ENCODE measurements around the gene ABCG5. TPM values are rescaled to one million over a fixed set of nuclear protein-coding genes. Genes with fewer than 3 reads are reported as not detected.

Gene ABCG5
- total RNA-seq, 1 donor from 2014 or later, result not detected

GRCh38 chr2:43810888-43811287 is 27.8 kb downstream of the ABCG5 start:
- intact Hi-C loops (cut with micrococcal nuclease), result no loop called here

- intact Hi-C loops (cut with micrococcal nuclease), result no loop called here
These were observed 28.2 kb downstream of the ABCG5 start for GRCh38 chr2:43810452-43810851.

- intact Hi-C loops (cut with micrococcal nuclease), result no loop called here
These were observed 32.0 kb downstream of the ABCG5 start for GRCh38 chr2:43806719-43807031.

- intact Hi-C loops (cut with micrococcal nuclease), result no loop called here
These were observed 35.5 kb downstream of the ABCG5 start for GRCh38 chr2:43803113-43803512.

GRCh38 chr2:43802135-43802534 is 36.5 kb downstream of the ABCG5 start:
- intact Hi-C loops (cut with micrococcal nuclease), result no loop called here

GRCh38 chr2:43800894-43801293 is 37.7 kb downstream of the ABCG5 start:
- intact Hi-C loops (cut with micrococcal nuclease), result no loop called here

GRCh38 chr2:43798300-43798699 is 40.3 kb downstream of the ABCG5 start:
- intact Hi-C loops (cut with micrococcal nuclease), result no loop called here

GRCh38 chr2:43796206-43796605 is 42.4 kb downstream of the ABCG5 start:
- intact Hi-C loops (cut with micrococcal nuclease), result no loop called here

- intact Hi-C loops (cut with micrococcal nuclease), result no loop called here
These were observed 43.7 kb downstream of the ABCG5 start for GRCh38 chr2:43794956-43795355.

GRCh38 chr2:43792653-43793052 is 46.0 kb downstream of the ABCG5 start:
- intact Hi-C loops (cut with micrococcal nuclease), result no loop called here

GRCh38 chr2:43791035-43791765 is 47.4 kb downstream of the ABCG5 start:
- intact Hi-C loops (cut with micrococcal nuclease), result no loop called here

GRCh38 chr2:43790147-43790546 is 48.5 kb downstream of the ABCG5 start:
- intact Hi-C loops (cut with micrococcal nuclease), result no loop called here

GRCh38 chr2:43788646-43789045 is 50.0 kb downstream of the ABCG5 start:
- intact Hi-C loops (cut with micrococcal nuclease), result no loop called here

- intact Hi-C loops (cut with micrococcal nuclease), result no loop called here
These were observed 50.7 kb downstream of the ABCG5 start for GRCh38 chr2:43787895-43788294.

- intact Hi-C loops (cut with micrococcal nuclease), result no loop called here
These were observed 60.4 kb downstream of the ABCG5 start for GRCh38 chr2:43778233-43778632.

GRCh38 chr2:43777306-43777926 is 61.2 kb downstream of the ABCG5 start:
- intact Hi-C loops (cut with micrococcal nuclease), result no loop called here

- intact Hi-C loops (cut with micrococcal nuclease), result no loop called here
These were observed 62.3 kb downstream of the ABCG5 start for GRCh38 chr2:43776324-43776723.

- intact Hi-C loops (cut with micrococcal nuclease), result loop anchor here (1.0 to 5.0 kb wide), 3 partner anchors 138 to 223 kb away; partner anchors contain the start of genes LRPPRC, PLEKHH2 and THADA
These were observed 64.0 kb downstream of the ABCG5 start for GRCh38 chr2:43774617-43775016.

- intact Hi-C loops (cut with micrococcal nuclease), result loop anchor here (1.0 to 5.0 kb wide), 3 partner anchors 137 to 223 kb away; partner anchors contain the start of genes LRPPRC, PLEKHH2 and THADA
These were observed 64.6 kb downstream of the ABCG5 start, which contains the start of gene DYNC2LI1 for GRCh38 chr2:43773876-43774613. Gene DYNC2LI1, plus strand, starts transcription at chr2:43774039. Its CDS starts 100 bp downstream, at chr2:43774139.

GRCh38 chr2:43766006-43766405 is 72.6 kb downstream of the ABCG5 start:
- intact Hi-C loops (cut with micrococcal nuclease), result no loop called here

- intact Hi-C loops (cut with micrococcal nuclease), result no loop called here
These were observed 74.4 kb downstream of the ABCG5 start for GRCh38 chr2:43764086-43764705.

- intact Hi-C loops (cut with micrococcal nuclease), result no loop called here
These were observed 75.5 kb downstream of the ABCG5 start for GRCh38 chr2:43763091-43763490.
